ENCODE data around the gene RGS12.

The RGS12 gene

DNA sequence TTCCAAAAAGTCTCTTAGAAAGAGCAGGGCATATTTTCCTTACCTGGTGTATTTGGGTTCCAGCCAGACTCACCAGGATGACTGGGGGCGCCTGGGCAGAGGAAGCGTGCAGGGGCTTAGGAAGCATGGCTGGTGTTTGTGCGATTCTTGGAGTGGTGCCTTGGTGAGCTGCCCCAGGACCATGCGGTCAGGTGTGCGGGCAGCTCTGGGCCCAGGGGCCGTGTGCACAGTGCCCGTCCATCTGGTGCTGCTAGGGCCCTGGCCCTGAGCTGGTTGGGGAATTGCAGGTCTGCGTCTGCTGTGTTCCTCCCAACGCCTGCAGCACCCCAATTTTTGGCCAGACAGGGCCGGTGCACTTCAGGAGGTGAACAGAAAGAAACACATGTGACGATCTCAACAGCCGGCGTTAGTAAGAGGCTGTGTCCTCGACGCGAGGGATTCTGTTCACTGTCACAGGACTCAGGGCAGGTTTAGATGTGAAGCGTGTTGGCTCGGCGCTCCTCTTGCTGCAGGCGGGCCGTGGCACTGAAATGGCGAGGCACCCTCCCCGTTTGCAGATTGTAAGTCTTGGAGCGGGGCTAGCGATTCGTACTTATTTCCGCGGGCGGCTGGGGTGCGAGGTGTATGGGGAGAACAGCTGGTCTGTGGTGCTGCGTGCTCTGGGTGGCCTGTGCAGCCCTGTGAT lies 15.2 kb downstream of the RGS12 start:
- no peaks in the 10 kb centered on the region for H3K79me2 ChIP-seq (ENCODE audit: insufficient read depth, low read length)
- H3K4me3 ChIP-seq (ENCODE audit: insufficient read depth, low read length, poor library complexity, severe bottlenecking) = no peak overlapping the region
- H3K9me3 ChIP-seq (ENCODE audit: insufficient read depth, low read length) = no peaks in the 10 kb centered on the region
- H4K20me1 ChIP-seq (ENCODE audit: low read depth, low read length) = no peaks in the 10 kb centered on the region
- H3K27ac ChIP-seq (ENCODE audit: low read depth, low read length) = no peak overlapping the region
- no peaks in the 10 kb centered on the region for H3F3A ChIP-seq (ENCODE audit: insufficient read depth)
- H3K4me2 ChIP-seq (ENCODE audit: low read depth, low read length, poor library complexity, severe bottlenecking) = no peak overlapping the region
- no peak for TF ChIP-seq EZH2phosphoT487 (conservative IDR thresholded peaks at IDR 0.05; ENCODE audit: low read length)
- TF ChIP-seq, protein P1, sequence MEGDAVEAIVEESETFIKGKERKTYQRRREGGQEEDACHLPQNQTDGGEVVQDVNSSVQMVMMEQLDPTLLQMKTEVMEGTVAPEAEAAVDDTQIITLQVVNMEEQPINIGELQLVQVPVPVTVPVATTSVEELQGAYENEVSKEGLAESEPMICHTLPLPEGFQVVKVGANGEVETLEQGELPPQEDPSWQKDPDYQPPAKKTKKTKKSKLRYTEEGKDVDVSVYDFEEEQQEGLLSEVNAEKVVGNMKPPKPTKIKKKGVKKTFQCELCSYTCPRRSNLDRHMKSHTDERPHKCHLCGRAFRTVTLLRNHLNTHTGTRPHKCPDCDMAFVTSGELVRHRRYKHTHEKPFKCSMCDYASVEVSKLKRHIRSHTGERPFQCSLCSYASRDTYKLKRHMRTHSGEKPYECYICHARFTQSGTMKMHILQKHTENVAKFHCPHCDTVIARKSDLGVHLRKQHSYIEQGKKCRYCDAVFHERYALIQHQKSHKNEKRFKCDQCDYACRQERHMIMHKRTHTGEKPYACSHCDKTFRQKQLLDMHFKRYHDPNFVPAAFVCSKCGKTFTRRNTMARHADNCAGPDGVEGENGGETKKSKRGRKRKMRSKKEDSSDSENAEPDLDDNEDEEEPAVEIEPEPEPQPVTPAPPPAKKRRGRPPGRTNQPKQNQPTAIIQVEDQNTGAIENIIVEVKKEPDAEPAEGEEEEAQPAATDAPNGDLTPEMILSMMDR (IDR thresholded peaks at IDR 0.05; ENCODE audit: insufficient read depth, low read length, poor library complexity, severe bottlenecking) = no peak
- no peaks in the 10 kb centered on the region for H3K27me3 ChIP-seq (ENCODE audit: low read length)
- no peak overlapping the region for H3K9ac ChIP-seq (ENCODE audit: low read length)
- no peak overlapping the region for H2AFZ ChIP-seq (ENCODE audit: low read depth, low read length, severe bottlenecking)
- no peaks in the 10 kb centered on the region for H3K36me3 ChIP-seq (ENCODE audit: low read length)
- H3K9me2 ChIP-seq (replicated peaks; ENCODE audit: insufficient read depth, low read length) = no peaks in the 10 kb centered on the region

DNA sequence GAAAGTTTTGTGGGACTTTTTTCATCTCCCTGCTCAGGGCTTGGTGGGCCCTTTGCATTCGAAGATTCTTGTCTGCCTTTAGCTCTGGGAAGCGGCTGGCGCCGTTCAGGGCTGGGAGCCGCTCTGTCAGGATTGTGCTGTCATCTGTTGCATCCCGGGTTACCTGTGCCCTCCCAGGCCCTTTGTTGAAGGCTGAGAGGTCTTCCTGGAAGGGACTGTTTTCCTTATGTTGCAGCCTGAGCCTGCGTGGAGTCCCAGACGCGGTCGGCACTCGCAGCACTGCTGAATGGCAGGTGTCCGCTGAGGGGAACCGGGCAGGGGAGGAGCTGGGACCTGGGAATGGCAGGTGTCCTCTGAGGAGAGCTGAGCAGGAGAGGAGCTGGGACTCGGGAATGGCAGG lies 15.9 kb downstream of the RGS12 start:
- Histone ChIP-seq H3K79me2 (ENCODE audit: insufficient read depth, low read length) (no peaks in the 10 kb centered on the region), H3K27me3 (ENCODE audit: low read length) (no peaks in the 10 kb centered on the region), H3K4me3 (ENCODE audit: insufficient read depth, low read length, poor library complexity, severe bottlenecking) (no peak overlapping the region), H3K9ac (ENCODE audit: low read length) (no peak overlapping the region), H3K9me3 (ENCODE audit: insufficient read depth, low read length) (no peaks in the 10 kb centered on the region), H4K20me1 (ENCODE audit: low read depth, low read length) (no peaks in the 10 kb centered on the region), H2AFZ (ENCODE audit: low read depth, low read length, severe bottlenecking) (no peak overlapping the region), H3K9me2 (replicated peaks; ENCODE audit: insufficient read depth, low read length) (no peaks in the 10 kb centered on the region), H3K4me2 (ENCODE audit: low read depth, low read length, poor library complexity, severe bottlenecking) (no peak overlapping the region), H3K36me3 (ENCODE audit: low read length) (no peaks in the 10 kb centered on the region), H3K27ac (ENCODE audit: low read depth, low read length) (no peak overlapping the region), H3F3A (ENCODE audit: insufficient read depth) (no peaks in the 10 kb centered on the region)
- no peak for TF ChIP-seq EZH2phosphoT487 (conservative IDR thresholded peaks at IDR 0.05; ENCODE audit: low read length)
- TF ChIP-seq, protein P1 (IDR thresholded peaks at IDR 0.05; ENCODE audit: insufficient read depth, low read length, poor library complexity, severe bottlenecking) = no peak

DNA sequence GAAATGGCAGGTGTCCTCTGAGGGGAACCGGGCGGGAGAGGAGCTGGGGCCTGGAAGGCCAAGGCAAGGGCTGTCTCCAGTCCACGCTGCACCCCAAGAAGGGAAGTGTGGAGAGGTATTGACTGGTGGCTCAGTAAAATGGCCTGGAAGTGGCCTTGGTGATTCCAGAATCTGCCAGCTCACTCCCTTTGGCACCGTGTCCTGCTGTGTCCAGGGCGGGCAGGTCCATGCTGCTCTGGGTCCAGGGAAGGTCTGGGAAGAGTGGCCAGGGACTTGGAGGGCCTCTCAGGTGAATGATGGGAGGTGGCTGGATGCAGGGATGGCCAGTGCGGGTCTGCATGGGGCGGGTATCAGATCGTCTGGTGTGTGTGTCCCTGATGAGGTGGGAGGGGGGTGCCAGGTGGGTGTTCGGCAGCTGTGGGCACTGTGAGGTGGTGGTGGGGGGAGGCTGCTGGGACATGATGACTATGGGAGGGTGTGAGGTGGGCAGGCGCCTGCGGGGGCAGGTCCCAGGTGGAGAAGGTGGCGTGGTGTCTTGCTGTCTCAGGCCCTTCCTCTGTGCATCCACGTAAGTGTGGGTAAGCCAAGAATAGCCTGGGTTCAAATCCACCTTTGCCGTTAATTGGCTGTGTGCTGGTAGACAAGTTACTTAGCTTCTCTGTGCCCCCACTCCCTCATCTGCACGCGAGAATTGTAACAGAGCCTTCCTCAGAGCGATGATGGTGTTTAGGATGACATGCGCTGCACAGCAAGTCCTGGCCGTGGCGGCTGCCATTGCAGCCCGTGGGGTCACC lies 17.7 kb downstream of the RGS12 start:
- no peaks in the 10 kb centered on the region for H4K20me1 ChIP-seq (ENCODE audit: low read depth, low read length)

More for the DNA sequence above, 17.7 kb downstream of the RGS12 start:
- no peaks in the 10 kb centered on the region for H3K36me3 ChIP-seq (ENCODE audit: low read length)
- H2AFZ ChIP-seq (ENCODE audit: low read depth, low read length, severe bottlenecking) = no peak overlapping the region
- H3K9ac ChIP-seq (ENCODE audit: low read length) = no peak overlapping the region
- H3F3A ChIP-seq (ENCODE audit: insufficient read depth) = no peaks in the 10 kb centered on the region
- TF ChIP-seq, protein P1 (IDR thresholded peaks at IDR 0.05; ENCODE audit: insufficient read depth, low read length, poor library complexity, severe bottlenecking) = no peak
- no peak for TF ChIP-seq EZH2phosphoT487 (conservative IDR thresholded peaks at IDR 0.05; ENCODE audit: low read length)
- H3K4me3 ChIP-seq (ENCODE audit: insufficient read depth, low read length, poor library complexity, severe bottlenecking) = no peak overlapping the region
- H3K27ac ChIP-seq (ENCODE audit: low read depth, low read length) = no peak overlapping the region
- no peak overlapping the region for H3K4me2 ChIP-seq (ENCODE audit: low read depth, low read length, poor library complexity, severe bottlenecking)
- no peaks in the 10 kb centered on the region for H3K79me2 ChIP-seq (ENCODE audit: insufficient read depth, low read length)
- H3K9me2 ChIP-seq (replicated peaks; ENCODE audit: insufficient read depth, low read length) = no peaks in the 10 kb centered on the region
- no peaks in the 10 kb centered on the region for H3K9me3 ChIP-seq (ENCODE audit: insufficient read depth, low read length)
- no peaks in the 10 kb centered on the region for H3K27me3 ChIP-seq (ENCODE audit: low read length)
